SK-MEL-5 (cell line): Measurements from ENCODE around the gene PDIK1L. TPM values are rescaled to one million over a fixed set of nuclear protein-coding genes. Genes with fewer than 3 reads are reported as not detected.

Source experiments
- total RNA-seq: library from RNA; depleted of rRNA; stranded (reverse); fragments of >200 nt; shearing (Covaris generic); gene quantifications from 2 replicates; pipeline ENCODE4 v1.2.3, GENCODE V29; 2014; rRNA removed

The PDIK1L gene
- total RNA-seq, 1 experiment from 2014 or later, result 6.4 TPM

Other genes starting within 250 kb of the PDIK1L start
- gene PAQR7, start 236.1 kb upstream of the PDIK1L start, total RNA-seq, result 4.2 TPM in 2 replicates
- gene STMN1, start 205.4 kb upstream of the PDIK1L start, total RNA-seq, result 99.5 and 125 TPM in 2 replicates
- gene PAFAH2, start 113.8 kb upstream of the PDIK1L start, total RNA-seq, result 10.9 and 11.1 TPM in 2 replicates
- 7.0 and 7.1 TPM in 2 replicates for gene EXTL1, start 90.0 kb upstream of the PDIK1L start, total RNA-seq
- not detected in 2 replicates for gene SLC30A2, start 65.7 kb upstream of the PDIK1L start, total RNA-seq
- gene TRIM63, start 44.2 kb upstream of the PDIK1L start, total RNA-seq, result 118 and 129 TPM in 2 replicates
- gene FAM110D, start 47.3 kb downstream of the PDIK1L start, total RNA-seq, result 0.05 TPM in 1 of 2 replicates, not detected in the other
- gene C1orf232, start 57.1 kb downstream of the PDIK1L start, total RNA-seq, result not detected in 2 replicates
- 49.2 and 58.5 TPM in 2 replicates for gene ZNF593, start 58.1 kb downstream of the PDIK1L start, total RNA-seq
- gene ZNF593OS, start 60.0 kb downstream of the PDIK1L start, total RNA-seq, result not detected in 2 replicates
- 0.08 and 0.27 TPM in 2 replicates for gene CNKSR1, start 65.7 kb downstream of the PDIK1L start, total RNA-seq
- gene CATSPER4, start 78.8 kb downstream of the PDIK1L start, total RNA-seq, result not detected in 2 replicates
- 12.3 and 13.5 TPM in 2 replicates for gene CEP85, start 122.4 kb downstream of the PDIK1L start, total RNA-seq
- gene SH3BGRL3, start 168.3 kb downstream of the PDIK1L start, total RNA-seq, result 30.7 and 32.8 TPM in 2 replicates
- gene UBXN11, start 194.8 kb downstream of the PDIK1L start, total RNA-seq, result 4.6 and 5.0 TPM in 2 replicates
- gene CD52, start 206.1 kb downstream of the PDIK1L start, total RNA-seq, result not detected in 2 replicates
- not detected in 2 replicates for gene CRYBG2, start 242.3 kb downstream of the PDIK1L start, total RNA-seq